ENCODE data around the gene STK32B.

STK32B gene

GRCh38 chr4:5399124-5399523 lies 347.8 kb downstream of the STK32B start:
- no peak for DNase-seq (ENCODE audit: low spot score)
- TF ChIP-seq CTCF (IDR thresholded peaks at IDR 0.05; ENCODE audit: extremely low read depth, missing control alignments), result no peak

GRCh38 chr4:5399790-5400421 lies 348.6 kb downstream of the STK32B start:
- DNase-seq (ENCODE audit: low spot score), result peak; percentile 41

GRCh38 chr4:5403746-5404497 lies 352.6 kb downstream of the STK32B start:
- no peak for TF ChIP-seq CTCF (IDR thresholded peaks at IDR 0.05; ENCODE audit: extremely low read depth, missing control alignments)
- DNase-seq (ENCODE audit: low spot score), result no peak

More at GRCh38 chr4:5399790-5400421, 348.6 kb downstream of the STK32B start:
- TF ChIP-seq CTCF (IDR thresholded peaks at IDR 0.05; ENCODE audit: extremely low read depth, missing control alignments), result peak; percentile 25

- DNase-seq (ENCODE audit: low spot score), result no peak
- no peak for TF ChIP-seq CTCF (IDR thresholded peaks at IDR 0.05; ENCODE audit: extremely low read depth, missing control alignments)
Measured at GRCh38 chr4:5409237-5409636, 358.0 kb downstream of the STK32B start.

GRCh38 chr4:5409972-5410618 lies 358.8 kb downstream of the STK32B start:
- DNase-seq (ENCODE audit: low spot score), result no peak
- TF ChIP-seq CTCF (IDR thresholded peaks at IDR 0.05; ENCODE audit: extremely low read depth, missing control alignments), result no peak

GRCh38 chr4:5412296-5412695 lies 361.0 kb downstream of the STK32B start:
- TF ChIP-seq CTCF (IDR thresholded peaks at IDR 0.05; ENCODE audit: extremely low read depth, missing control alignments), result no peak

GRCh38 chr4:5412751-5413150 lies 361.5 kb downstream of the STK32B start:
- no peak for DNase-seq (ENCODE audit: low spot score)
- no peak for TF ChIP-seq CTCF (IDR thresholded peaks at IDR 0.05; ENCODE audit: extremely low read depth, missing control alignments)

More at GRCh38 chr4:5412296-5412695, 361.0 kb downstream of the STK32B start:
- DNase-seq (ENCODE audit: low spot score), result no peak
